HL-60 (cell line): ENCODE data around the gene DPP6.

Experiments used
- DNase-seq, 2 experiments: peaks; one replicate each; pipeline ENCODE4 v3.0.0-alpha.2; 2010 to 2020; ENCODE audit warnings: low read depth in 1 of 2, low spot score in 1 of 2
- H3K27ac ChIP-seq: fragments of 250-450 bp; sonication (Bioruptor Pico); replicated peaks from 2 replicates; pipeline ENCODE4 v1.5.1; 2020; ENCODE audit warnings: mild to moderate bottlenecking, moderate library complexity
- H3K27me3 ChIP-seq: fragments of 250-450 bp; sonication (Bioruptor Pico); 2 replicates; pipeline ENCODE4 v1.5.1; 2021; ENCODE audit warnings: mild to moderate bottlenecking, moderate library complexity; ENCODE audit not compliant: insufficient read depth, poor library complexity, severe bottlenecking
- H3K4me3 ChIP-seq: replicated peaks from 2 replicates; pipeline ENCODE4 v1.5.1; 2011; ENCODE audit warnings: mild to moderate bottlenecking, control low read depth, low read length; ENCODE audit not compliant: insufficient read depth
- GABPA ChIP-seq: IDR thresholded peaks from 2 replicates; pipeline ENCODE4 v1.6.1; 2012; ENCODE audit warnings: low read depth
- POLR2AphosphoS5 ChIP-seq: IDR thresholded peaks from 2 replicates; pipeline ENCODE4 v1.6.1; 2012; ENCODE audit warnings: low read depth
- SPI1 ChIP-seq: IDR thresholded peaks from 2 replicates; pipeline ENCODE4 v1.6.1; 2012; ENCODE audit warnings: low read depth, mild to moderate bottlenecking, borderline replicate concordance
- TF ChIP-seq, protein P1 (sequence below): IDR thresholded peaks from 2 replicates; pipeline ENCODE4 v1.6.1; 2012; ENCODE audit warnings: low read depth; ENCODE audit not compliant: insufficient replicate concordance
- TF ChIP-seq, protein P2 (sequence below): IDR thresholded peaks from one replicate; pipeline ENCODE4 v1.5.1; 2011; ENCODE audit warnings: low read length, control low read depth, inconsistent platforms; ENCODE audit not compliant: insufficient read depth

Gene DPP6

DNA sequence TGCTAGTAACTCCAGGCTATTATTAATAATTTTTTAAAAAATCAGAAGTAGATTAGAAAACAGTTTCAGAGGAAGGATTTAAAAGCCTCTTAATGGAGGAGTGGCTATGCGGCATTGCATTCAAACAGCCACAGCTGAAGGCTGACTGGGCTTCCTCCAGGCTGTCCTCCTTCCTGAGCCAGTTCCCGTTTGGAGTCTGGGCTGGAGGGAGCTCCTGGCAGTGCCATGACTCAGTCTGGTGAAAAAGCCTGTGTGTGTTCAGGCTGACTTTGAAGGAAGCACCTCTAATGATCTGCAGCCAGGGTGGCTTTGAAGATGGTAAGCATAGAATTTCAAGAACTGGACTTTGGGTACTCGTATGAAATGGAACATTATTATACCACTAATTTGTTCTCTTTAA lies 134.6 kb downstream of the DPP6 start:
- DNase-seq: no peak

DNA sequence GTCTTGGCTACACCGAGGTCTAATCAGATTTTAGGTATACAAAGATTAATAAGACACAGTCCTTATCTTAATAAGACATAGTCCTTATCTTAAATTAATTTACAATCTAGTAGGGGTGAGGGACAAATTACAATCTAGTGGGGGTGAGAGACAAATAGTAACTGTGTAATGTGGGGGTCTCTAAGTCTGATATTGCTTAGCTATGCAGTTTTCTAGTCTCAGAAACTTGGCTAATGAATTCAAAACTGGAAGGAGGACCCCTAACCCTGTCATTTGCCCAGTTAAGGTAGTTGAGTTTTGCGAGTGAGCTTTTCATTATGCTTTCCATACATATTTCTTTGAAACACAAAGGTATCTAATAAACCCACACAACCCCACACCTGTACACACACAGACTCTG lies 136.1 kb downstream of the DPP6 start:
- no peak for DNase-seq
- TF ChIP-seq, protein P1, sequence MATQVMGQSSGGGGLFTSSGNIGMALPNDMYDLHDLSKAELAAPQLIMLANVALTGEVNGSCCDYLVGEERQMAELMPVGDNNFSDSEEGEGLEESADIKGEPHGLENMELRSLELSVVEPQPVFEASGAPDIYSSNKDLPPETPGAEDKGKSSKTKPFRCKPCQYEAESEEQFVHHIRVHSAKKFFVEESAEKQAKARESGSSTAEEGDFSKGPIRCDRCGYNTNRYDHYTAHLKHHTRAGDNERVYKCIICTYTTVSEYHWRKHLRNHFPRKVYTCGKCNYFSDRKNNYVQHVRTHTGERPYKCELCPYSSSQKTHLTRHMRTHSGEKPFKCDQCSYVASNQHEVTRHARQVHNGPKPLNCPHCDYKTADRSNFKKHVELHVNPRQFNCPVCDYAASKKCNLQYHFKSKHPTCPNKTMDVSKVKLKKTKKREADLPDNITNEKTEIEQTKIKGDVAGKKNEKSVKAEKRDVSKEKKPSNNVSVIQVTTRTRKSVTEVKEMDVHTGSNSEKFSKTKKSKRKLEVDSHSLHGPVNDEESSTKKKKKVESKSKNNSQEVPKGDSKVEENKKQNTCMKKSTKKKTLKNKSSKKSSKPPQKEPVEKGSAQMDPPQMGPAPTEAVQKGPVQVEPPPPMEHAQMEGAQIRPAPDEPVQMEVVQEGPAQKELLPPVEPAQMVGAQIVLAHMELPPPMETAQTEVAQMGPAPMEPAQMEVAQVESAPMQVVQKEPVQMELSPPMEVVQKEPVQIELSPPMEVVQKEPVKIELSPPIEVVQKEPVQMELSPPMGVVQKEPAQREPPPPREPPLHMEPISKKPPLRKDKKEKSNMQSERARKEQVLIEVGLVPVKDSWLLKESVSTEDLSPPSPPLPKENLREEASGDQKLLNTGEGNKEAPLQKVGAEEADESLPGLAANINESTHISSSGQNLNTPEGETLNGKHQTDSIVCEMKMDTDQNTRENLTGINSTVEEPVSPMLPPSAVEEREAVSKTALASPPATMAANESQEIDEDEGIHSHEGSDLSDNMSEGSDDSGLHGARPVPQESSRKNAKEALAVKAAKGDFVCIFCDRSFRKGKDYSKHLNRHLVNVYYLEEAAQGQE: no peak
- TF ChIP-seq POLR2AphosphoS5 (no peak), GABPA (no peak), SPI1 (no peak)
- TF ChIP-seq, protein P2, sequence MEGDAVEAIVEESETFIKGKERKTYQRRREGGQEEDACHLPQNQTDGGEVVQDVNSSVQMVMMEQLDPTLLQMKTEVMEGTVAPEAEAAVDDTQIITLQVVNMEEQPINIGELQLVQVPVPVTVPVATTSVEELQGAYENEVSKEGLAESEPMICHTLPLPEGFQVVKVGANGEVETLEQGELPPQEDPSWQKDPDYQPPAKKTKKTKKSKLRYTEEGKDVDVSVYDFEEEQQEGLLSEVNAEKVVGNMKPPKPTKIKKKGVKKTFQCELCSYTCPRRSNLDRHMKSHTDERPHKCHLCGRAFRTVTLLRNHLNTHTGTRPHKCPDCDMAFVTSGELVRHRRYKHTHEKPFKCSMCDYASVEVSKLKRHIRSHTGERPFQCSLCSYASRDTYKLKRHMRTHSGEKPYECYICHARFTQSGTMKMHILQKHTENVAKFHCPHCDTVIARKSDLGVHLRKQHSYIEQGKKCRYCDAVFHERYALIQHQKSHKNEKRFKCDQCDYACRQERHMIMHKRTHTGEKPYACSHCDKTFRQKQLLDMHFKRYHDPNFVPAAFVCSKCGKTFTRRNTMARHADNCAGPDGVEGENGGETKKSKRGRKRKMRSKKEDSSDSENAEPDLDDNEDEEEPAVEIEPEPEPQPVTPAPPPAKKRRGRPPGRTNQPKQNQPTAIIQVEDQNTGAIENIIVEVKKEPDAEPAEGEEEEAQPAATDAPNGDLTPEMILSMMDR: no peak
- H3K27ac ChIP-seq: no peak overlapping the region
- H3K27me3 ChIP-seq: no peaks in the 10 kb centered on the region
- H3K4me3 ChIP-seq: no peak overlapping the region

More for the DNA sequence above, 134.6 kb downstream of the DPP6 start:
- Histone ChIP-seq H3K27ac (no peak overlapping the region), H3K27me3 (no peaks in the 10 kb centered on the region), H3K4me3 (no peak overlapping the region)
- TF ChIP-seq, protein P2: no peak
- no peak for TF ChIP-seq POLR2AphosphoS5
- TF ChIP-seq, protein P1: no peak
- no peak for TF ChIP-seq GABPA
- TF ChIP-seq SPI1: no peak

DNA sequence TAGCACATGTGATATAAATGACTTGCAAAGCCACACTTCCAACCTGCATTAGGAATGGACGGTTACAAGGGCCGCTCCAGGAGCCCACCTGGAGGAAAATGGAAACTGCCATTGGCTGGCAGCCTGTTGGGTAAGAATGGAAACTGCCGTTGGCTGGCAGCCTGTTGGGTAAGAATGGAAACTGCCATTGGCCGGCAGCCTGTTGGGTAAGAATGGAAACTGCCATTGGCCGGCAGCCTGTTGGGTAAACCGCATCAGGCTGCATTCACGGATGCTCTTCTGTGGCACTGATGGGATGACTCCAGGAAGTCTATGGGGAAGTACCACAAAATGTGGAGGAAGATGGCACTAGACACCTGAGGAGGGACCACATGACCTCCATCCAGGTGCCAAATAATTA lies 143.1 kb downstream of the DPP6 start:
- Histone ChIP-seq H3K4me3 (no peak overlapping the region), H3K27ac (no peak overlapping the region), H3K27me3 (no peaks in the 10 kb centered on the region)
- TF ChIP-seq GABPA (no peak), SPI1 (no peak), POLR2AphosphoS5 (no peak)
- TF ChIP-seq, protein P1: no peak
- TF ChIP-seq, protein P2: no peak
- no peak for DNase-seq
